ENCODE measurements around the gene PRMT7. TPM values are rescaled to one million over a fixed set of nuclear protein-coding genes. Genes with fewer than 3 reads are reported as not detected.

PRMT7 gene
- total RNA-seq, 1 donor from 2014 or later: 36.7 TPM

GRCh38 chr16:68362262-68362913 is 51.6 kb downstream of the PRMT7 start:
- no peak overlapping the region for H3K9ac ChIP-seq (ENCODE audit: low read length)
- Mint-ChIP-seq H3K27me3 (ENCODE audit: low read depth, unreplicated experiment) (peaks cover 5% of the 10 kb centered on the region), H3K27ac (ENCODE audit: unreplicated experiment) (no peak overlapping the region), H3K4me1 (ENCODE audit: low read depth, unreplicated experiment) (peaks cover 5% of the 10 kb centered on the region), H3K36me3 (ENCODE audit: low read depth, unreplicated experiment) (peaks cover 6% of the 10 kb centered on the region), H3K4me3 (ENCODE audit: unreplicated experiment) (no peak overlapping the region), H3K9me3 (ENCODE audit: unreplicated experiment) (no peaks in the 10 kb centered on the region)
- no peak overlapping the region for H2AFZ ChIP-seq (ENCODE audit: low read depth, low read length)
- H3K4me2 ChIP-seq (ENCODE audit: low read length): no peak overlapping the region
- H4K20me1 ChIP-seq (ENCODE audit: insufficient read depth, low read length): no peaks in the 10 kb centered on the region
- no peaks in the 10 kb centered on the region for H3K27me3 ChIP-seq (ENCODE audit: insufficient read depth, low read length)
- H3K79me2 ChIP-seq (ENCODE audit: insufficient read depth, low read length): no peaks in the 10 kb centered on the region
- H3K27ac ChIP-seq (ENCODE audit: low read depth, low read length): no peak overlapping the region
- no peaks in the 10 kb centered on the region for H3K9me3 ChIP-seq (ENCODE audit: insufficient read depth, low read depth, low read length)
- DNase-seq (ENCODE audit: low read depth) (no peak), FAIRE-seq (no peak)
- TF ChIP-seq EZH2 (IDR thresholded peaks at IDR 0.05; ENCODE audit: insufficient read depth, low read length): no peak
- H3K36me3 ChIP-seq (ENCODE audit: insufficient read depth, low read length): no peaks in the 10 kb centered on the region
- no peaks in the 10 kb centered on the region for H3K4me1 ChIP-seq (ENCODE audit: insufficient read depth, low read length)
- no peak overlapping the region for H3K4me3 ChIP-seq (ENCODE audit: insufficient read depth, low read depth, low read length)

GRCh38 chr16:68362947-68363657 is 52.3 kb downstream of the PRMT7 start:
- Histone ChIP-seq H2AFZ (ENCODE audit: low read depth, low read length) (no peak overlapping the region), H3K9ac (ENCODE audit: low read length) (no peak overlapping the region), H3K79me2 (ENCODE audit: insufficient read depth, low read length) (no peaks in the 10 kb centered on the region), H3K27me3 (ENCODE audit: insufficient read depth, low read length) (no peaks in the 10 kb centered on the region), H3K36me3 (ENCODE audit: insufficient read depth, low read length) (no peaks in the 10 kb centered on the region), H3K4me1 (ENCODE audit: insufficient read depth, low read length) (no peaks in the 10 kb centered on the region), H3K4me2 (ENCODE audit: low read length) (no peak overlapping the region), H3K27ac (ENCODE audit: low read depth, low read length) (no peak overlapping the region), H4K20me1 (ENCODE audit: insufficient read depth, low read length) (no peaks in the 10 kb centered on the region), H3K9me3 (ENCODE audit: insufficient read depth, low read depth, low read length) (no peaks in the 10 kb centered on the region), H3K4me3 (ENCODE audit: insufficient read depth, low read depth, low read length) (no peak overlapping the region)
- Mint-ChIP-seq H3K9me3 (ENCODE audit: unreplicated experiment) (no peaks in the 10 kb centered on the region), H3K4me1 (ENCODE audit: low read depth, unreplicated experiment) (peaks cover 5% of the 10 kb centered on the region), H3K36me3 (ENCODE audit: low read depth, unreplicated experiment) (peaks cover 3% of the 10 kb centered on the region), H3K4me3 (ENCODE audit: unreplicated experiment) (no peak overlapping the region), H3K27me3 (ENCODE audit: low read depth, unreplicated experiment) (peaks cover 5% of the 10 kb centered on the region), H3K27ac (ENCODE audit: unreplicated experiment) (no peak overlapping the region)
- DNase-seq (ENCODE audit: low read depth): no peak
- no peak for TF ChIP-seq EZH2 (IDR thresholded peaks at IDR 0.05; ENCODE audit: insufficient read depth, low read length)
- TF ChIP-seq, protein P1, sequence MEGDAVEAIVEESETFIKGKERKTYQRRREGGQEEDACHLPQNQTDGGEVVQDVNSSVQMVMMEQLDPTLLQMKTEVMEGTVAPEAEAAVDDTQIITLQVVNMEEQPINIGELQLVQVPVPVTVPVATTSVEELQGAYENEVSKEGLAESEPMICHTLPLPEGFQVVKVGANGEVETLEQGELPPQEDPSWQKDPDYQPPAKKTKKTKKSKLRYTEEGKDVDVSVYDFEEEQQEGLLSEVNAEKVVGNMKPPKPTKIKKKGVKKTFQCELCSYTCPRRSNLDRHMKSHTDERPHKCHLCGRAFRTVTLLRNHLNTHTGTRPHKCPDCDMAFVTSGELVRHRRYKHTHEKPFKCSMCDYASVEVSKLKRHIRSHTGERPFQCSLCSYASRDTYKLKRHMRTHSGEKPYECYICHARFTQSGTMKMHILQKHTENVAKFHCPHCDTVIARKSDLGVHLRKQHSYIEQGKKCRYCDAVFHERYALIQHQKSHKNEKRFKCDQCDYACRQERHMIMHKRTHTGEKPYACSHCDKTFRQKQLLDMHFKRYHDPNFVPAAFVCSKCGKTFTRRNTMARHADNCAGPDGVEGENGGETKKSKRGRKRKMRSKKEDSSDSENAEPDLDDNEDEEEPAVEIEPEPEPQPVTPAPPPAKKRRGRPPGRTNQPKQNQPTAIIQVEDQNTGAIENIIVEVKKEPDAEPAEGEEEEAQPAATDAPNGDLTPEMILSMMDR (IDR thresholded peaks at IDR 0.05; ENCODE audit: insufficient read depth, low read depth, low read length): no peak
- no peak for FAIRE-seq

- Histone ChIP-seq H3K36me3 (ENCODE audit: insufficient read depth, low read length) (no peaks in the 10 kb centered on the region), H2AFZ (ENCODE audit: low read depth, low read length) (no peak overlapping the region), H4K20me1 (ENCODE audit: insufficient read depth, low read length) (no peaks in the 10 kb centered on the region), H3K4me1 (ENCODE audit: insufficient read depth, low read length) (no peaks in the 10 kb centered on the region), H3K79me2 (ENCODE audit: insufficient read depth, low read length) (no peaks in the 10 kb centered on the region), H3K4me2 (ENCODE audit: low read length) (no peak overlapping the region), H3K4me3 (ENCODE audit: insufficient read depth, low read depth, low read length) (no peak overlapping the region), H3K27ac (ENCODE audit: low read depth, low read length) (no peak overlapping the region), H3K9ac (ENCODE audit: low read length) (no peak overlapping the region), H3K9me3 (ENCODE audit: insufficient read depth, low read depth, low read length) (no peaks in the 10 kb centered on the region), H3K27me3 (ENCODE audit: insufficient read depth, low read length) (no peaks in the 10 kb centered on the region)
- DNase-seq (ENCODE audit: low read depth) (no peak), FAIRE-seq (no peak)
- TF ChIP-seq, protein P1 (IDR thresholded peaks at IDR 0.05; ENCODE audit: insufficient read depth, low read depth, low read length): no peak
- no peak for TF ChIP-seq EZH2 (IDR thresholded peaks at IDR 0.05; ENCODE audit: insufficient read depth, low read length)
- Mint-ChIP-seq H3K4me3 (ENCODE audit: unreplicated experiment) (peak overlapping the region; percentile 35), H3K36me3 (ENCODE audit: low read depth, unreplicated experiment) (no peaks in the 10 kb centered on the region), H3K27me3 (ENCODE audit: low read depth, unreplicated experiment) (peaks cover 8% of the 10 kb centered on the region), H3K27ac (ENCODE audit: unreplicated experiment) (no peak overlapping the region), H3K4me1 (ENCODE audit: low read depth, unreplicated experiment) (peaks cover 5% of the 10 kb centered on the region), H3K9me3 (ENCODE audit: unreplicated experiment) (no peaks in the 10 kb centered on the region)
Observed at GRCh38 chr16:68363658-68364521, 53.1 kb downstream of the PRMT7 start.

All from astrocyte (in vitro differentiated cells and primary cell).